Fibroblast of gingiva (primary cell): ENCODE data around the gene CASK.
"Not testable (repeated sequence)": the region's sequence is repeated elsewhere in the genome, so short reads cannot be mapped to it uniquely, and the experiment has no call there.

ENCODE experiments used
- DNase-seq: peaks from one replicate; pipeline ENCODE4 v3.0.0-alpha.2; 2011; ENCODE audit warnings: low read depth

CASK gene

DNA sequence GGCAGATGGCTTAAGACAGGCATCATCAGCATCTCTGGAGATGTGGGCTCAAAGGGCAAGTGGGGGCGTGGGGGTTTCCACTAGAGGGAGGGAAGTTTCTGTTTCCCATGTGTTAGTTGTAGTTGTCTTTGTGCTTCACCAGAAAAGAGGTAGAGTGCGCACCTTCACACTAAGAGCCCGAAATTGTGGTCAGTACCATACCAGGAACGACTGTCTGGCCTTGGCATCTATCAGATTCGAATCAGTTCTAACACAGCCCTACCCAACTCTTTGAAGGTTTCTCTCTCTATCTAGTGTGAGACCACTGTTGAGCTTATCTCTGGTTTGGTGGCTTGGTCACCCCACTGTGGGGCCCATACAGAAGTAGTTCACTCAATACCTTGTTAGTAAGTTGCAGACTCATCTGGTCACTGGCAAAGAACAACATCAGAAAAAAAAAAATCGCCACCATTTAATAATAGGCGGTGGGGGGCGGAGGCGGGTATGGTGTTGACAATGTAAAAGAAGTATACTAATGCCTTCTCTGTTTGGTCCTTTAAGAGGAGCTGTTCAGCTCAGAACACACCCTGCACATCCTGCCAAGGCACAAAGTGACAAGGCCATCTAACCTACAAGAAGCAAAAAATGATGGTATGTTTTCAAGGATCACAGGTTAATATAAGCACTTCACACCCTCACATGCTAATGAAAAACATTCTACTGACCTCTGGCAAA lies 405.1 kb downstream of the CASK start:
- DNase-seq: no peak

- no peak for DNase-seq
These were observed 406.2 kb downstream of the CASK start for GRCh38 chrX:41516999-41517765.

DNA sequence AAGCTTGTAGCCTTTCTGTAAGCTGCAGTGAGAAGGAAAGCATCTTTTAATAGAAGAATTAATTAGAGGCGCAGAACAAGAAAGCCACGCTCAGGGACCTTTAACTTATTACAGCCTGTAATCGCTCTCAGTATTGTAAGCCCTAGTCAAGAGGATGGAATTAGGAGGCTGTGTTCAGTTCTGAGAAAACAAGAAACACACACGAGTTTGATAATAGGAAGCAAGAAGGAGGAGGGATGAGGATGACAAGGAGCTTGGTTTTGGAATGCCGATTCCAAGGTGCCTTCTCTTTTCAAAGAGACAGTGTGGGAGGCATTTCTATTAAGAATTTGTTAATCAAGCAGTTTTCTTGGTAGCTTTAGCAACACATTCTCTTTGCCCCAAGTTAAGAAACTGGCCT lies 406.9 kb downstream of the CASK start:
- no peak for DNase-seq

- no peak for DNase-seq
These were observed 408.0 kb downstream of the CASK start for GRCh38 chrX:41515376-41515775.

DNA sequence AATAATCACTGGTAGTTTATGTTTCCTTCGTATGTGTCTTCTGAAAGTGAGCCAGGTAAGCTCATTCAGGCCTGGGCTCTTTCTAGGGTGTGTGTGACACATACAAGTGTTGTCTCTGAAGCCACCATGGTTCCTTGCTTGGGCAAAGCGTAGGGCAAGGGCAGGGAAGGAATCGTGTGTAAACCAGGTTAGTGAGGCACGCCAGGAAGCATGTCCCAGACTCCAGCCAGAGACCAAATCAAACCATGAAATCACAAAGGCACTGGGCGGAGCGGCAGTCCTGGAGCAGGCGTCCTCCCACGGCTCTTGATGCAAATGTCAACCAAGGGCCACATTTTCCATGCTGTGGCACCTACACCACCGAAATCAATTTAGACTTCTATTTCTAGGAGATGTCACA lies 409.2 kb downstream of the CASK start:
- DNase-seq: no peak

DNA sequence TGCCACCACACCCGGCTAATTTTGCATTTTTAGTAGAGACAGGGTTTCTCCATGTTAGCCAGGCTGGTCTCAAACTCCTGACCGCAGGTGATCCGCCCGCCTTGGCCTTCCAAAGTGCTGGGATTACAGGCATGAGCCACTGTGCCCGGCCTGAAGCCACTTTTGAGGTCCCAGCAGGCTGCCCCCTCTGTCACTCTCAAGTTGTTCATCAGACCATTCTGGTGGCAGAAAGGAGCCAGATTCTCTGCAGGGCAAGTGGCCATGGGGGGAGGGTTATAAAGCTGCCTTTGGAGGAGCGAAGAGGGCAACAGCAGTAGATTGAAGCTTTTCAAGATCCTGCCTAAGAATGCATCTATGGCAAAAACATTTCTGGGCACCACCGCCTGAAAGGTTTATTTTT lies 410.5 kb downstream of the CASK start:
- DNase-seq: not testable (repeated sequence)

DNA sequence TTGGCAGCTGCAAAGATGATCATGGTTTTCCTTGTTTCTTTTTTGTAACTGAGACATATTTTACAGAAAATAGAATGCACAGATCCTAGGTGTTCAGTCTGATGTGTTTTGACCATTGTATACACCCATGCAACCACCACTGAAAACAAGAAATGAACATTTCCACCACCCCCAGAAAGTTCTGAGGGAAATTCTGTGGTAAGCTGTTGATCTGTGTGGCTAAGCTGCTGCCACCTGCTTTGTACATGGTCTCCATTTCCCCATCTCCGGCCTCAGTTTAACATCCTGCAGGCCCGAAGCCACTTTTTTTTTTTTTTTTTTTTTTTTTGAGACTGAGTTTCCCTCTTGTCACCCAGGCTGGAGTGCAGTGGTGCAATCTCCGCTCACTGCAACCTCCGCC lies 411.0 kb downstream of the CASK start:
- no peak for DNase-seq

GRCh38 chrX:41507919-41508318 lies 415.4 kb downstream of the CASK start:
- no peak for DNase-seq

DNA sequence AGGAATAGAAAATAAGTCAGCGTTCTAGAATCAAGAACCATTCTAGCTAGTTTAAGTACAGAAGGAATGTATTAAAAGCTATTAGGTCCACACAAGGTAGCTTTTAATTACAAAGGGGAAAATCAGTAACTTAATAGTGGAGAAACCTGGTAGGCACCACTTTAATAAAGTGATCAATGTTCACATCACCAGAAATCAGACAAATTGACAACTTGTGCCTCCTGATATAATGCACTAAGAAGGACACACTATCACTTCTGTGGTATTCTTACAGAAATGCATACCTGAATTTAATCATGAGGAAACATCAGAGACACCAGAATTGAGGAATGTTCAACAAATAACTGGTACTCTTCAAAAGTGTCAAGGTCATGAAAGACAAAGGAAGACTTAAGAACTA lies 421.4 kb downstream of the CASK start:
- no peak for DNase-seq

GRCh38 chrX:41499984-41500383 lies 423.4 kb downstream of the CASK start:
- no peak for DNase-seq

- DNase-seq: no peak
These were observed 424.2 kb downstream of the CASK start for GRCh38 chrX:41499195-41499594.

GRCh38 chrX:41491267-41492004 lies 431.9 kb downstream of the CASK start:
- DNase-seq: peak; percentile 90

- peak; percentile 29 for DNase-seq
These were observed 432.9 kb downstream of the CASK start for GRCh38 chrX:41490446-41490845.

DNA sequence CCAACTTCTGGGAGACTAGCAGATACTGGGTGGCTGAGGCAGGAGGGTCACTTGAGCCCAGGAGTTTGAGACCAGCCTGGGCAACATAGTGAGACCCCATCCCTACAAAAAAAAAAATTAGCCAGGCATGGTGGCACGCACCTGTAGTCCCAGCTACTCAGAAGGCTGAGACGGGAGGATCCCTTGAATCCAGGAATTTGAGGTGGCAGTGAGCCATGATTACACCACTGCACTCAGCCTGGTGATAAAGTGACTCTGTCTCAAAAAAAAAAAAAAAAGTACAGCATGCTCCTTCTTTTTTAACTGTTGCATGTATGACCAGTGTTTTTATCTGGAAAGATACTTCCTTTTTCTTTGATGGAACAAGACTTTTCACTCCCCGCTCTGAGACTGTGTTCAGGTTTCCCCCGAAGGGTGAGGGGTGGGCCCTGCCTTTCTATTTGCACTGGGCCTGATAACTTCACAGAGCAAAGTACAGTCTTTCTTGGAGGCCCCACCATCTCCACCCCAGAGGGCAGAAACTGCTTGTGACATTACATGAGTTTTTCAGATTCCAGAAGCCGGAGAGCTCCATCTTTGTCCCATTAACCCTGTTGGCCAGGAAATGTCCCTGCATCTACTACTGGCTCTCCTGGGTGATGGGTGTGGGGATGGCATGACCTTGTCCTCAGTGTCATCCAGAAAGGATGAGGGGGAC lies 441.1 kb downstream of the CASK start:
- DNase-seq: peak; percentile 2

DNA sequence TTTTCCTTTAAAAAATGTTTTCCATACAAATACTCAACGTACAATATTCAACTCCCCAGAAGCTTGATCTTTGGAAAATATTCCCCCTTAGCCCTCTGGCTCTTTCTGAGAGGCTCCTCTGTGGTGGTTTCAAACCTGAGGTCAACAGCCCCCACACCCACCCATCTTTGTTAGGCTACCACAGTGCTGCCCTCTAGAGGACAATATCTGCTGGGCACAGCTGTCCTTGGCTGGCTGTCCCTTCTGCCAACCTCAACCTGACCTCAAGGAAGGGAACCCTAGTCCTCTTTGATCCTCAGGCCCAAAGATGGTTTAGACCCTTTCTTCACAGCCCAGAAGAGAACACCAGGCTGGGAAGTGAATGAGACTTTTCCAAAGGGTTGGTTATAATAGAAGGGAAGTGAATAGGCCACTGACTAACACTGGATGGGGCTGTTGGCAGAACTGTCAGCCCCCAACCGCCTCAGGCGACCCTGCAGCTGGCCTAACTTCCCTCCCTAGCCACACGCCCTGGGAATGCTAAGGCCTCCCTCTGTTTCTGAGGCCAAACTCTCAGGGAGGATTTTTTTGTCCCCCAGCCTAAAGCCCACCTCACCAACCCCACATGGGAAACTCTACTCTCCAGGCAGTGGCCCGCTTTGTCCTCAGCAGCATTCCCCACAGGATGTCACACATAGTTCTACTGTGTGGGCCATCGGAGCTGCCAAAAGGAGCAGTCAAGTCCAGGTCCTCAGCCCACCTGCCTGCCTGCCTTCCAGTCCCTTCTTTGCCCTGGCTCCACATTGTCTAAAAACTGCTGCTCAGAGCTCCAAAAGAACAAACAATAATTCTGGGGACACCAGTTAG lies 441.9 kb downstream of the CASK start:
- no peak for DNase-seq

- DNase-seq: no peak
These were observed 442.7 kb downstream of the CASK start for GRCh38 chrX:41480508-41481260.

DNA sequence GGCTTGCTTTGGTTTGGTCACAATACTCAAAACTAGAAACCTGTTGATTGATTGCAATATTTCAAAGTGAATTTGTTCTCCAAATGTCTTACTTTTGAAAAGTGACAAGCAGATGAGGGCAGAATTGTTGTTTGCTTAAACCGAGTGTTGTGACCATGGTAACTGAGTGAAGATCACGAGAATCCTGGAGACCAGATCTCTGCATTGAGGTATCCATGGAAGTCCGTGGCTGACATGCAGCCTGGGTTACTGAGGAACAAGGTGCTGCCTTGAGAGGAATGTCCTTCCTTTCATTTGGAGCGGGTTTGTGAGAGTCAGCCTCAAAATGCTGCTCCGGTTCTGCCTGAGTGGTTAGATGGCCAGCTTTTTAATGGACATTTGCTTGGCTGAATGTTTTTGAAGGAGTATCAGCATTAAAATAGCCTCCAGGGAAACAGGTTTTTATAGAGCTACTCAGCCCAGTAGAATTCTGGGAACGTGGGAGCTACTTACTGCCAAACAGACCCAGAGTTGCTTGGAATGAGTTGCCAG lies 444.9 kb downstream of the CASK start:
- no peak for DNase-seq

DNA sequence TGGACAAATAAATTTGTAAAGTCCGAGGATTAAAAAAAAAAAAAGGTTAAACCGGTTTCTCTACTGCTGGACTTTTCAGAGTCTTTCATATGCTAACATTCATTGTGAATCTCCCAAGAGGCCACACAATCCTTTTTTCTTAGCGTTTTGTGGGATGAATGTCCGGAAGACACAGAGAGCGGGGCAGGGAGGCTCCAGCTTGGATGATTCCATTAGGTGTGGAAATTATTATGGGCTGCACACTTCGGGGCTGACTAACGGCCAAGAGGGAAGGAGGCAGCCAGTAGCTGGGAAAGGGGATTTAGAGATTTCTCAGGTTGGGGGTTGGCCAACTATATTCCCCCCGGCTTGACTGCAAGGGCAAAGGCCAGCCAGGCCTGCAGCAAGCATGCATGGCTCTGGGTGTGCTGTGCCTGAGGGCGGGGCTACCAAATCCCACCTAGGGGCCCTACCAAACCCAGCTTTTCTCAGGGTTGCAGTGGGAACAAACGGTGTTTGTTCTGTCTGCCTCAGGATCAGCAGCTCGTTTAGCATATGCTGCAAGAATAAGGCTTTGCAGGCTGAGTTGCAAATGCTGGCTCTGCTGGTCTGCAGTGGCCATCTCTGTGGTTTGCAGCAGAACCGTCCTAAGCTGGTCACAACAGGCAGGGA lies 447.6 kb downstream of the CASK start:
- no peak for DNase-seq

DNA sequence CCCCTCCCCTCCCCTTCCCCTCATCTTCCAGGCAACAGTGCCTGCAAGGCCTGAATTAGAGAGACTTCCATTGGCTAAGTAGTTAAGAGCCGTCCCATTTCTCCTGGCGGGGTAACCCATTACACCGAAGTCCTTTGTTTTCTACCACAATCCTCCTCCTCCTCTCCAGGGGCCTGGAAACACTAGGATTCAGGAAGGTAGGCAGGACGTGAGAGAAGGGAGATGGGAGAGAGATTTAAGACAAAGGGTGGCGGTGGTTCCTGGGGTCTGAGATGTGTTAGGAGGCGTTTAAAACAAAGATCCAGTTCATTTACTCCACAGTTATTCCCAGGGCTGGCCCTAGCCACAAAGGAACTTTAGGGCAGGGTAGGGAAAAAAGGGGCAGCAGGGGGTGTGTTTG lies 448.2 kb downstream of the CASK start:
- DNase-seq: no peak

GRCh38 chrX:41474726-41475100 lies 448.6 kb downstream of the CASK start:
- no peak for DNase-seq
